A673 (cell line): ENCODE data around the gene WDR55. TPM values are rescaled to one million over a fixed set of nuclear protein-coding genes. Genes with fewer than 3 reads are reported as not detected.

ENCODE experiments used
- BruUV-seq: library from RNA; stranded (reverse); fragments of 400-500 nt; replicated peaks from 2 replicates; lab custom pipeline; 2021; lab: Mats Ljungman, UMichigan
- CTCF ChIA-PET: fragments of 300-600 bp; sonication (Branson Sonifier 250); formaldehyde crosslinking; loops from one replicate; lab custom pipeline; 2022; ENCODE audit warnings: antibody characterized with exemption; lab: Charles Lee
- POLR2A ChIA-PET: fragments of 300-600 bp; sonication (Branson Sonifier 250); formaldehyde crosslinking; loops from one replicate; lab custom pipeline; 2022; ENCODE audit warnings: antibody characterized with exemption; ENCODE audit not compliant: low non-redundant PET; lab: Charles Lee
- DNase-seq: peaks from one replicate; pipeline ENCODE4 v3.0.0-alpha.2; 2015; ENCODE audit warnings: low spot score
- H3K27ac ChIP-seq: fragments of 200-600 bp; sonication (generic); 2 replicates; pipeline ENCODE4 v1.5.1; 2016; ENCODE audit warnings: mixed run types, low read depth, mild to moderate bottlenecking, mixed read lengths, antibody characterized with exemption, low read length; ENCODE audit not compliant: poor library complexity, severe bottlenecking
- H3K27me3 ChIP-seq: fragments of 200-600 bp; sonication (generic); replicated peaks from 2 replicates; pipeline ENCODE4 v1.6.1; 2017; ENCODE audit warnings: mixed run types, low read depth, mild to moderate bottlenecking, mixed read lengths, antibody characterized with exemption, low read length; ENCODE audit not compliant: insufficient read depth, poor library complexity
- H3K36me3 ChIP-seq: fragments of 200-600 bp; sonication (generic); 2 replicates; pipeline ENCODE4 v1.6.1; 2016; ENCODE audit warnings: mixed run types, mild to moderate bottlenecking, mixed read lengths, antibody characterized with exemption, low read length; ENCODE audit not compliant: insufficient read depth, poor library complexity, severe bottlenecking
- H3K4me1 ChIP-seq: fragments of 200-600 bp; sonication (generic); 2 replicates; pipeline ENCODE4 v1.6.1; 2017; ENCODE audit warnings: mixed run types, mild to moderate bottlenecking, mixed read lengths, antibody characterized with exemption, low read length; ENCODE audit not compliant: insufficient read depth, poor library complexity, severe bottlenecking
- H3K4me3 ChIP-seq: fragments of 200-600 bp; sonication (generic); 2 replicates; pipeline ENCODE4 v1.5.1; 2016; ENCODE audit warnings: low read depth, mixed run types, mild to moderate bottlenecking, mixed read lengths, low read length; ENCODE audit not compliant: poor library complexity, severe bottlenecking
- H3K9me3 ChIP-seq: fragments of 200-600 bp; sonication (generic); 2 replicates; pipeline ENCODE4 v1.6.1; 2016; ENCODE audit warnings: mixed run types, low read depth, mild to moderate bottlenecking, mixed read lengths, antibody characterized with exemption, low read length; ENCODE audit not compliant: poor library complexity, severe bottlenecking
- EZH2 ChIP-seq: fragments of 200-600 bp; sonication (generic); IDR thresholded peaks from 2 replicates; pipeline ENCODE4 v1.6.1; 2017; ENCODE audit warnings: borderline replicate concordance, low read depth, mild to moderate bottlenecking, mixed read lengths, antibody characterized with exemption, low read length; ENCODE audit not compliant: poor library complexity, severe bottlenecking
- intact Hi-C: fragments of 100-400 bp; cut with micrococcal nuclease; formaldehyde crosslinking; loops from one replicate; pipeline ENCODE4 v1.10.0; 2022; ENCODE audit not compliant: unreplicated experiment
- total RNA-seq: library from RNA; stranded (reverse); gene quantifications from 2 replicates; pipeline ENCODE4 v1.2.3, GENCODE V29; 2021
- TF ChIP-seq, protein P1 (sequence below): fragments of 300-800, 200-600 bp; sonication (generic); conservative IDR thresholded peaks from 2 replicates; pipeline ENCODE4 v1.5.1; 2017; ENCODE audit warnings: low read depth, mild to moderate bottlenecking, antibody characterized with exemption, low read length, moderate library complexity, mixed read lengths

The WDR55 gene
- total RNA-seq, 1 experiment from 2014 or later: 33.2 TPM

DNA sequence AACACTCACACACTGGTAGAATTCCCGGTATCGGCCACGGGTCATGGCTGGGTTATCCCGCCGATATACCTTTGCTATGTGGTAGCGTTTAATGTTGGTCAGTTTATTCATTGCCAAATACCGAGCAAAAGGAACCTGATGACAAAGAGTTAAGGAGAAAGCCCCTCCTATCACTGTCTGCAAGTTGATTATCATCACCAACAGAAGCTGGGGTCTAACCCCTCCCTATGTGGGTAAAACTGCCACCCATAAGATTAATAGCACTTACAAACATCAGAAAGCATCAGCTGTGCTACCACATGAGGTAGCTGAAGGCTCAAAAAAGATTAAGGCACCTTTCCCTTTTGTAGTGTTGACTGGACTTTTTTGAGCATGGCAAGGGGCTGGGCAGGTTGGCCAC lies 14.3 kb downstream of the WDR55 start:
- no peak for DNase-seq
- TF ChIP-seq EZH2: no peak
- TF ChIP-seq, protein P1, sequence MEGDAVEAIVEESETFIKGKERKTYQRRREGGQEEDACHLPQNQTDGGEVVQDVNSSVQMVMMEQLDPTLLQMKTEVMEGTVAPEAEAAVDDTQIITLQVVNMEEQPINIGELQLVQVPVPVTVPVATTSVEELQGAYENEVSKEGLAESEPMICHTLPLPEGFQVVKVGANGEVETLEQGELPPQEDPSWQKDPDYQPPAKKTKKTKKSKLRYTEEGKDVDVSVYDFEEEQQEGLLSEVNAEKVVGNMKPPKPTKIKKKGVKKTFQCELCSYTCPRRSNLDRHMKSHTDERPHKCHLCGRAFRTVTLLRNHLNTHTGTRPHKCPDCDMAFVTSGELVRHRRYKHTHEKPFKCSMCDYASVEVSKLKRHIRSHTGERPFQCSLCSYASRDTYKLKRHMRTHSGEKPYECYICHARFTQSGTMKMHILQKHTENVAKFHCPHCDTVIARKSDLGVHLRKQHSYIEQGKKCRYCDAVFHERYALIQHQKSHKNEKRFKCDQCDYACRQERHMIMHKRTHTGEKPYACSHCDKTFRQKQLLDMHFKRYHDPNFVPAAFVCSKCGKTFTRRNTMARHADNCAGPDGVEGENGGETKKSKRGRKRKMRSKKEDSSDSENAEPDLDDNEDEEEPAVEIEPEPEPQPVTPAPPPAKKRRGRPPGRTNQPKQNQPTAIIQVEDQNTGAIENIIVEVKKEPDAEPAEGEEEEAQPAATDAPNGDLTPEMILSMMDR: no peak
- Histone ChIP-seq H3K9me3 (no peaks in the 10 kb centered on the region), H3K36me3 (peaks cover 52% of the 10 kb centered on the region), H3K4me3 (no peak overlapping the region), H3K27me3 (no peaks in the 10 kb centered on the region), H3K27ac (no peak overlapping the region), H3K4me1 (no peaks in the 10 kb centered on the region)
- intact Hi-C loops: no loop called here
- no TSS peak for BruUV-seq
- ChIA-PET CTCF (no interaction called here), POLR2A (no interaction called here)

- intact Hi-C loops: no loop called here
- POLR2A ChIA-PET: interaction anchor here (0.6 to 1.1 kb wide), 3 partner anchors 10 to 131 kb away, joined by 3 to 6 read pairs (median 3); partner anchors contain the start of gene ZMAT2
- Histone ChIP-seq H3K27ac (peak overlapping the region; percentile 83), H3K9me3 (no peaks in the 10 kb centered on the region), H3K36me3 (peaks cover 39% of the 10 kb centered on the region), H3K27me3 (no peaks in the 10 kb centered on the region), H3K4me1 (peaks cover 9% of the 10 kb centered on the region), H3K4me3 (peak overlapping the region; percentile 84)
- CTCF ChIA-PET: no interaction called here
- BruUV-seq: no TSS peak
- peak; percentile 10 for DNase-seq
- TF ChIP-seq, protein P1: no peak
- no peak for TF ChIP-seq EZH2
Measured at GRCh38 chr5:140690376-140690932, 25.8 kb downstream of the WDR55 start.

DNA sequence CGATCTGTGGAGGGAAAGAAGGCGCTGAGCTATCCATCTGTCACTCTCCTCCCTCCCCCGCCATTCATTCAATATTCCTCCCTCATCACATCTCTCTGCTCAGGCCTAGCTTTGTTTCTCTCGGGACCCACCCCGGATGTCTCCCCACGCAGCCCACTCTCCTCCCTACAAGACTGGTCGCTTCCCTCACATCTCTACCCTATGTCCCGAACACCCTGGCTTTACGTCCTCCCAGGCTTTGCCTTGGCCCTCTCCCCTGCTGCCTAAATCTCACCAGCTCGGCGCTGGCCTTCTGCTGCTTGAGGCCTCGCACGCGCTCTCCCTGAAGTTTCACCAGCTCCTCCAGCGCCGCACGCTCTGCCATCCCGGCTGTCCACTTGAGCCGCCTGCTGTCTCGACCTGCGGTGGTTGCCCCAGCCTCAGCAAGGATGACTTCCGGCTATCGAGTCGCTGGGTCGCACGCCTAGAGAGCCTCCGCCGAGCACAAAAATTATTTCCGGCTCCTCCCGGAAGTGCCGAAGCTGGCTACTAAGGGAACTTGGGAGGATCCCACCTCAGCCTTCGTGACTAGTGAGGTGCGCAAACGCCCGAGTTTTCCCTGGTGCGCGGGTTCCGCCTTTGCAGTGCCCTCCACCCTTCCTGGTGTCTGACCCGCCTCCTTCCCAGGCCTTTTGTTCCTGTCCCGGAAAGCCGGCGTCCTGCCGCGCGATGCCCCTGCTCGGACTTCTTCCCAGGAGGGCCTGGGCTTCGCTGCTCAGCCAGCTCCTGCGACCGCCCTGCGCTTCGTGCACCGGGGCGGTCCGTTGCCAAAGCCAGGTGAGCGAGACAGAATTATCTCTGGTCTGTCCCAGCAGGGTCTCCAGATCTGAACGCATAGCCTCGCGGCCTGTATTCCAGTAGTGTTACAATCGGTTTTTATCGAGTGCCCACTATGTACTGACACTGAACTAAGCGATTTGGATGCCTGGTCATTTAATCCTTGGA lies 26.5 kb downstream of the WDR55 start, which contains the start of the genes HARS1 and HARS2:
HARS1 (minus strand) TSS at position 430 of the 984 bp plus-strand sequence; CDS start at position 364, 66 bp downstream.
HARS2 (plus strand) TSS at position 515 of the 984 bp plus-strand sequence; CDS start at position 709, 194 bp downstream.
- no peak for TF ChIP-seq EZH2
- TF ChIP-seq, protein P1: no peak
- ChIA-PET POLR2A (interaction anchor here (0.6 to 1.1 kb wide), 3 partner anchors 9 to 130 kb away, joined by 3 to 6 read pairs (median 3); partner anchors contain the start of gene ZMAT2), CTCF (interaction anchor here (0.9 kb wide), 1 partner anchor 16 kb away, joined by 4 read pairs; no protein-coding TSS in a partner anchor)
- intact Hi-C loops: loop anchor here (1.0 kb wide), 1 partner anchor 27 kb away; the partner anchor contains the start of gene WDR55
- H3K36me3 ChIP-seq: peaks cover 47% of the 10 kb centered on the region
- H3K4me1 ChIP-seq: peaks cover 9% of the 10 kb centered on the region
- BruUV-seq: no TSS peak
- peak; percentile 95 for DNase-seq
- peak within 1 kb of the TSS; percentile 83 for H3K27ac ChIP-seq
- peak within 1 kb of the TSS; percentile 84 for H3K4me3 ChIP-seq
- no peaks in the 10 kb centered on the region for H3K9me3 ChIP-seq
- no peaks in the 10 kb centered on the region for H3K27me3 ChIP-seq
